H1 (cell line): ENCODE data around the gene CELSR1. TPM values are rescaled to one million over a fixed set of nuclear protein-coding genes. Genes with fewer than 3 reads are reported as not detected.

Experiments used
- CTCF ChIA-PET: fragments of 300-600 bp; sonication (Branson Sonifier 250); formaldehyde crosslinking; loops from one replicate; lab custom pipeline; 2021; ENCODE audit not compliant: partially characterized antibody; lab: Charles Lee
- POLR2A ChIA-PET: fragments of 300-600 bp; sonication (Branson Sonifier 250); formaldehyde crosslinking; loops from one replicate; lab custom pipeline; 2021; ENCODE audit warnings: inconsistent platforms; ENCODE audit not compliant: partially characterized antibody; lab: Charles Lee
- DNase-seq, 2 experiments: peaks; one replicate each; pipeline versions ENCODE4 v3.0.0 to v3.0.0-alpha.2; 2010 to 2022; ENCODE audit warnings: low spot score in 2 of 2, low read depth in 1 of 2, mixed read lengths in 1 of 2
- FAIRE-seq: peaks from 2 replicates; lab custom pipeline; 2011; peaks lifted over from hg19 to GRCh38; lab: Jason Lieb, UNC
- H2AFZ ChIP-seq: 2 replicates; pipeline ENCODE4 v1.8.1; 2012; ENCODE audit warnings: low read length, inconsistent platforms
- H2AK5ac ChIP-seq: 2 replicates; pipeline ENCODE4 v1.6.1; 2013; ENCODE audit warnings: low read depth, low read length
- H2BK120ac ChIP-seq: replicated peaks from 2 replicates; pipeline ENCODE3; 2013; ENCODE audit warnings: low read depth, low read length, inconsistent platforms
- H2BK12ac ChIP-seq: 2 replicates; pipeline ENCODE4 v1.6.1; 2013; ENCODE audit warnings: low read depth, low read length
- H2BK15ac ChIP-seq: 2 replicates; pipeline ENCODE4 v1.6.1; 2013; ENCODE audit warnings: low read length
- H2BK20ac ChIP-seq: 2 replicates; pipeline ENCODE4 v1.6.1; 2013; ENCODE audit warnings: low read length
- H2BK5ac ChIP-seq: 2 replicates; pipeline ENCODE4 v1.6.1; 2013; ENCODE audit warnings: low read depth, low read length
- H3K14ac ChIP-seq: 2 replicates; pipeline ENCODE4 v1.6.1; 2013; ENCODE audit warnings: inconsistent platforms; ENCODE audit not compliant: insufficient read length
- H3K18ac ChIP-seq: 2 replicates; pipeline ENCODE4 v1.6.1; 2013; ENCODE audit warnings: low read length; ENCODE audit errors: extremely low read depth
- H3K23ac ChIP-seq: 2 replicates; pipeline ENCODE4 v1.6.1; 2013; ENCODE audit warnings: inconsistent platforms; ENCODE audit not compliant: insufficient read length
- H3K23me2 ChIP-seq: 2 replicates; pipeline ENCODE4 v1.6.1; 2013; ENCODE audit warnings: low read depth, low read length
- H3K27ac ChIP-seq: 2 replicates; pipeline ENCODE4 v1.6.1; 2011; ENCODE audit warnings: low read depth, low read length, inconsistent platforms
- H3K27me3 ChIP-seq, 4 experiments: replicated peaks in 1 of 4; 1 replicate in 1 of 4; 2 replicates in 3 of 4; pipeline versions ENCODE4 v1.6.1 to v1.8.1; 2011 to 2013; ENCODE audit warnings: low read length in 3 of 4, mild to moderate bottlenecking in 3 of 4, inconsistent platforms in 2 of 4, mixed read lengths in 2 of 4, moderate library complexity in 1 of 4; ENCODE audit not compliant: control insufficient read depth in 3 of 4, insufficient read depth in 3 of 4; ENCODE audit errors: extremely low read depth in 1 of 4
- H3K36me3 ChIP-seq, 4 experiments: 2 replicates each; pipeline versions ENCODE4 v1.6.1 to v1.8.1; 2011 to 2013; ENCODE audit warnings: mild to moderate bottlenecking in 4 of 4, low read length in 3 of 4, moderate library complexity in 2 of 4, control low read depth in 1 of 4, inconsistent platforms in 1 of 4; ENCODE audit not compliant: insufficient read depth in 4 of 4, control insufficient read depth in 2 of 4
- H3K4ac ChIP-seq: replicated peaks from 2 replicates; pipeline ENCODE3; 2013; ENCODE audit warnings: low read length, low read depth, mixed read lengths, inconsistent platforms; ENCODE audit not compliant: insufficient read length
- H3K4me1 ChIP-seq, 4 experiments: replicated peaks in 1 of 4; 1 replicate in 1 of 4; 2 replicates in 3 of 4; pipeline versions ENCODE4 v1.6.1 to v1.8.1; 2011 to 2013; ENCODE audit warnings: low read length in 3 of 4, inconsistent platforms in 2 of 4, mixed read lengths in 1 of 4; ENCODE audit not compliant: insufficient read depth in 4 of 4, control insufficient read depth in 3 of 4
- H3K4me2 ChIP-seq, 2 experiments: 2 replicates each; pipeline versions ENCODE4 v1.6.1 to v1.8.1; 2011 to 2013; ENCODE audit warnings: low read depth in 2 of 2, low read length in 2 of 2, control low read depth in 1 of 2, inconsistent platforms in 1 of 2, mild to moderate bottlenecking in 1 of 2; ENCODE audit not compliant: insufficient read depth in 1 of 2
- H3K4me3 ChIP-seq, 4 experiments: fragments of 200-600, 300-600 bp in 1 of 4; sonication (generic), shearing (Covaris generic), sonication (Bioruptor Twin) in 1 of 4; 2 replicates each; pipeline versions ENCODE4 v1.5.1 to v1.8.1; 2011 to 2016; ENCODE audit warnings: low read length in 4 of 4, low read depth in 3 of 4, control low read depth in 2 of 4, inconsistent platforms in 2 of 4, mild to moderate bottlenecking in 2 of 4, mixed read lengths in 1 of 4, moderate library complexity in 1 of 4; ENCODE audit not compliant: insufficient read depth in 2 of 4; ENCODE audit errors: extremely low read depth in 1 of 4
- H3K56ac ChIP-seq: replicated peaks from 2 replicates; pipeline ENCODE3; 2013; ENCODE audit warnings: low read depth, mild to moderate bottlenecking, mixed read lengths, low read length, inconsistent platforms; ENCODE audit not compliant: insufficient read length
- H3K79me1 ChIP-seq: 2 replicates; pipeline ENCODE4 v1.6.1; 2013; ENCODE audit warnings: low read depth, low read length, control low read depth
- H3K79me2 ChIP-seq, 2 experiments: 2 replicates each; pipeline versions ENCODE4 v1.6.1 to v1.8.1; 2012 to 2013; ENCODE audit warnings: low read length in 2 of 2, mild to moderate bottlenecking in 2 of 2, inconsistent platforms in 1 of 2; ENCODE audit not compliant: insufficient read depth in 2 of 2, control insufficient read depth in 1 of 2
- H3K9ac ChIP-seq, 4 experiments: replicated peaks in 1 of 4; 1 replicate in 1 of 4; 2 replicates in 3 of 4; pipeline versions ENCODE4 v1.6.1 to v1.8.1; 2011 to 2013; ENCODE audit warnings: low read depth in 3 of 4, low read length in 3 of 4, control low read depth in 2 of 4, mild to moderate bottlenecking in 2 of 4, moderate library complexity in 2 of 4, inconsistent platforms in 1 of 4; ENCODE audit errors: extremely low read depth in 1 of 4
- H3K9me3 ChIP-seq, 2 experiments: 2 replicates each; pipeline versions ENCODE4 v1.6.1 to v1.8.1; 2012 to 2013; ENCODE audit warnings: mild to moderate bottlenecking in 2 of 2, moderate library complexity in 2 of 2, control low read depth in 1 of 2, inconsistent platforms in 1 of 2, low read depth in 1 of 2, low read length in 1 of 2, mixed read lengths in 1 of 2; ENCODE audit not compliant: insufficient read depth in 2 of 2
- H4K20me1 ChIP-seq, 2 experiments: replicated peaks in 1 of 2; 2 replicates each; pipeline versions ENCODE3 to v1.8.1; 2011 to 2013; ENCODE audit warnings: inconsistent platforms in 2 of 2, low read length in 2 of 2, mild to moderate bottlenecking in 1 of 2; ENCODE audit not compliant: insufficient read depth in 2 of 2, control insufficient read depth in 1 of 2
- H4K5ac ChIP-seq: 2 replicates; pipeline ENCODE4 v1.6.1; 2013; ENCODE audit warnings: low read length, low read depth, mixed read lengths, inconsistent platforms; ENCODE audit not compliant: insufficient read length
- H4K8ac ChIP-seq: 2 replicates; pipeline ENCODE4 v1.8.0; 2013; ENCODE audit warnings: mild to moderate bottlenecking, moderate library complexity, low read length, inconsistent platforms; ENCODE audit not compliant: insufficient read depth; ENCODE audit errors: extremely low read depth
- H4K91ac ChIP-seq: replicated peaks from 2 replicates; pipeline ENCODE3; 2013; ENCODE audit warnings: low read length, mixed read lengths, inconsistent platforms; ENCODE audit not compliant: insufficient read length
- SAP30 ChIP-seq: fragments of 300-600 bp; sonication (generic); IDR thresholded peaks from 2 replicates; pipeline ENCODE4 v1.7.1; 2012; ENCODE audit warnings: low read length, moderate library complexity, mild to moderate bottlenecking, inconsistent platforms; ENCODE audit not compliant: insufficient read depth, insufficient replicate concordance
- WGBS, 2 experiments: shearing (Covaris generic) in 1 of 2; methylation state at CpG; one replicate each; pipeline versions ENCODE4 v1.1.6 to v1.1.7; 2013 to 2015; ENCODE audit warnings: low lambda C conversion rate in 2 of 2, mixed read lengths in 2 of 2, inconsistent platforms in 1 of 2, low coverage in 1 of 2, missing lambda C conversion rate in 1 of 2; ENCODE audit not compliant: insufficient replicate concordance in 2 of 2, insufficient coverage in 1 of 2, insufficient read length in 1 of 2; ENCODE audit errors: extremely low coverage in 1 of 2, missing lambda C conversion rate in 1 of 2; 5-methylcytosine and 5-hydroxymethylcytosine counted together
- polyA plus RNA-seq, 7 experiments: library from polyadenylated mRNA; depleted of rRNA in 3 of 7; stranded (reverse) in 5 of 7; unstranded in 2 of 7; fragments of >200 nt in 5 of 7; fragments of 200-250 nt in 2 of 7; gene quantifications; 1 replicate in 5 of 7; 2 replicates in 1 of 7; 4 replicates in 1 of 7; pipeline versions ENCODE4 v1.2.1 to v1.2.3, GENCODE V29; 2011 to 2013; ENCODE audit warnings: missing spikeins in 2 of 7, mixed read lengths in 2 of 7
- total RNA-seq: library from RNA; stranded (reverse); fragmentation: NEBNext Ultra II Directional; extraction: Animal tissue kit (Norgen Biotek cat#: 25700); gene quantifications from 2 replicates; pipeline ENCODE4 v1.2.1, GENCODE V29; 2021

CELSR1 gene
- total and polyA plus RNA-seq, 2 of the 8 experiments (the other 6 are each of a cell fraction or from before 2014, with no cell fraction given), result 9.0 to 12.4 TPM

DNA sequence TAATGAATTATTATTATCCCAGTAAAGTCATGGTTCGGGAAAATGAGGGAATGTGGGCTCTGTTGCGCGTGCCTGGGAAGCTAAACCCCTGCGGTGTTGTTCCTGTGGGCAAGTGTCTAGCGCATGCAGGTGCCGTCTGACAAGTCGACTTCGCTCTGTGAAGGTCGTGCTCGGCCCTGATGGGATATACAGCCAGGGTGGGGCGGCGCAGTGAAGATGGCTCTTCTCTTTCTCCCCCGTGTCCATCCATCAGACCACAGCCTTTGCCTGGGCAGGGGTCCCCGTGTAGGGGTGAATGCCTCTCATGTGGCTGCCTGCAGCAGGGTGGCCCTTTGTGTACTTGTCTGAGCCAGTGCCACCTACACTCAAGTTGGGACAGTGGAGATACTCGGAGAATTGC lies 214.7 kb downstream of the CELSR1 start:
- H2BK15ac ChIP-seq, result no peak overlapping the region
- H2BK20ac ChIP-seq, result no peak overlapping the region
- DNase-seq, result no peak
- H3K79me2 ChIP-seq, result no peaks in the 10 kb centered on the region
- ChIA-PET CTCF (no interaction called here), POLR2A (no interaction called here)
- H2BK120ac ChIP-seq, result no peak overlapping the region
- H2AK5ac ChIP-seq, result no peak overlapping the region
- H4K5ac ChIP-seq, result no peak overlapping the region
- TF ChIP-seq SAP30, result no peak
- H3K9me3 ChIP-seq, result no peaks in the 10 kb centered on the region
- no peak overlapping the region for H3K9ac ChIP-seq
- no peak overlapping the region for H4K91ac ChIP-seq
- H3K18ac ChIP-seq, result no peak overlapping the region
- H2BK5ac ChIP-seq, result no peak overlapping the region
- H4K8ac ChIP-seq, result no peak overlapping the region
- no peak overlapping the region for H3K23ac ChIP-seq
- H3K4me3 ChIP-seq, result no peak overlapping the region
- H3K27ac ChIP-seq, result no peak overlapping the region
- no peak overlapping the region for H2BK12ac ChIP-seq
- peaks cover 12 to 43% (median 22%) of the 10 kb centered on the region in 4 experiments; a peak in 7 of 8 replicates for H3K36me3 ChIP-seq
- H3K27me3 ChIP-seq, result no peaks in the 10 kb centered on the region
- no peaks in the 10 kb centered on the region for H3K4me1 ChIP-seq
- H3K14ac ChIP-seq, result no peak overlapping the region
- FAIRE-seq, result no peak
- no peak overlapping the region for H3K4me2 ChIP-seq
- no peak overlapping the region for H3K4ac ChIP-seq
- H2AFZ ChIP-seq, result no peak overlapping the region
- H4K20me1 ChIP-seq, result peaks cover 4 to 12% of the 10 kb centered on the region in 2 experiments
- peaks cover 5% of the 10 kb centered on the region; the same call in 1 of the 2 replicates for H3K79me1 ChIP-seq
- H3K23me2 ChIP-seq, result no peaks in the 10 kb centered on the region
- H3K56ac ChIP-seq, result no peak overlapping the region
- 90% methylated on average over 15 of the region's 15 CpGs; no CpG with 5 or more reads in 1 of the 2 experiments for WGBS, 2 experiments
